ENCODE measurements around the gene AGBL5. TPM values are rescaled to one million over a fixed set of nuclear protein-coding genes. Genes with fewer than 3 reads are reported as not detected.

Gene AGBL5
- total RNA-seq, 2 donors from 2014 or later = 56.9 to 76.1 TPM

DNA sequence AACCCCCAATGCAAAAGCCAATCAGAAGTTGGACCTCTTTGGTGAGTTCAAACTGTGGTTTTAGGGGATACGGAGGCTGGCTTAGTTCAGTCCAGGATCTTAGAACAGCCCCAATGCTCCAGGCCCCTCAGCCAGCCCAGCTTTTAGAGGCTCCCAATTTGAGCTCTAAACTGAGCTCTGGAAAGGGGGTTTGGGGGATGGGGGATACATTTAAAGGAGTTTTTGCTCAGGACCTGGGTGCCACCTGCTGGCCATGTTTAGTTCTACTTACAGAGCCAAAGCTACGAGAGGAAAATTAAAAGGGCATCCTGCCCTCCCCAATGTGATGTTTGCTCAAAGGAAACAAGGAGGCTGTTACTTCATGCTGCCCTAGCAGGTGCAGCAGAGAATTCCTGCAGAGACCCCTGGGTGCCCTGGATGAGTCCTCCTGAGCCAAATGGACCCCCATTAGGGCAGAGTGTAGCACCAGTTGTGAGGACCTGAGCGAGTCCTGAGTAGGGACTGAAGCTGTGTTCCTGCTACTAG lies 34.6 kb upstream of the AGBL5 start:
- no peak overlapping the region for H3K4me3 Mint-ChIP-seq
- H3K36me3 Mint-ChIP-seq (ENCODE audit: low read depth) = peaks cover 13% of the 10 kb centered on the region
- peaks cover 4% of the 10 kb centered on the region for H3K4me1 Mint-ChIP-seq
- H3K9me3 ChIP-seq (ENCODE audit: control insufficient read depth, low read length) = no peaks in the 10 kb centered on the region
- no peaks in the 10 kb centered on the region for H3K27me3 ChIP-seq (ENCODE audit: control insufficient read depth, insufficient read depth, low read length, poor library complexity, severe bottlenecking)
- no peaks in the 10 kb centered on the region for H3K36me3 ChIP-seq (ENCODE audit: control insufficient read depth, insufficient read depth, low read length)
- peaks cover 2% of the 10 kb centered on the region for H3K27me3 Mint-ChIP-seq (ENCODE audit: insufficient read depth)
- no peak overlapping the region for H3K9ac ChIP-seq (ENCODE audit: extremely low read depth, low read length, poor library complexity, severe bottlenecking)
- peaks cover 3% of the 10 kb centered on the region for H3K9me3 Mint-ChIP-seq
- TF ChIP-seq, protein P1, sequence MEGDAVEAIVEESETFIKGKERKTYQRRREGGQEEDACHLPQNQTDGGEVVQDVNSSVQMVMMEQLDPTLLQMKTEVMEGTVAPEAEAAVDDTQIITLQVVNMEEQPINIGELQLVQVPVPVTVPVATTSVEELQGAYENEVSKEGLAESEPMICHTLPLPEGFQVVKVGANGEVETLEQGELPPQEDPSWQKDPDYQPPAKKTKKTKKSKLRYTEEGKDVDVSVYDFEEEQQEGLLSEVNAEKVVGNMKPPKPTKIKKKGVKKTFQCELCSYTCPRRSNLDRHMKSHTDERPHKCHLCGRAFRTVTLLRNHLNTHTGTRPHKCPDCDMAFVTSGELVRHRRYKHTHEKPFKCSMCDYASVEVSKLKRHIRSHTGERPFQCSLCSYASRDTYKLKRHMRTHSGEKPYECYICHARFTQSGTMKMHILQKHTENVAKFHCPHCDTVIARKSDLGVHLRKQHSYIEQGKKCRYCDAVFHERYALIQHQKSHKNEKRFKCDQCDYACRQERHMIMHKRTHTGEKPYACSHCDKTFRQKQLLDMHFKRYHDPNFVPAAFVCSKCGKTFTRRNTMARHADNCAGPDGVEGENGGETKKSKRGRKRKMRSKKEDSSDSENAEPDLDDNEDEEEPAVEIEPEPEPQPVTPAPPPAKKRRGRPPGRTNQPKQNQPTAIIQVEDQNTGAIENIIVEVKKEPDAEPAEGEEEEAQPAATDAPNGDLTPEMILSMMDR (conservative IDR thresholded peaks at IDR 0.05) = peak; percentile 90
- WGBS, 2 experiments (ENCODE audit: insufficient coverage in 1 of 2, insufficient read length in 1 of 2) = 25 to 68% methylated on average over 1 to 3 of the region's 3 CpGs
- peaks cover 3% of the 10 kb centered on the region for H3K4me1 ChIP-seq (ENCODE audit: control insufficient read depth, insufficient read depth, low read length)
- no peak overlapping the region for H3K27ac Mint-ChIP-seq
- H3K4me3 ChIP-seq (ENCODE audit: low read length) = no peak overlapping the region
- DNase-seq = peak; percentile 90
- H3K27ac ChIP-seq (ENCODE audit: low read depth, low read length) = no peak overlapping the region

DNA sequence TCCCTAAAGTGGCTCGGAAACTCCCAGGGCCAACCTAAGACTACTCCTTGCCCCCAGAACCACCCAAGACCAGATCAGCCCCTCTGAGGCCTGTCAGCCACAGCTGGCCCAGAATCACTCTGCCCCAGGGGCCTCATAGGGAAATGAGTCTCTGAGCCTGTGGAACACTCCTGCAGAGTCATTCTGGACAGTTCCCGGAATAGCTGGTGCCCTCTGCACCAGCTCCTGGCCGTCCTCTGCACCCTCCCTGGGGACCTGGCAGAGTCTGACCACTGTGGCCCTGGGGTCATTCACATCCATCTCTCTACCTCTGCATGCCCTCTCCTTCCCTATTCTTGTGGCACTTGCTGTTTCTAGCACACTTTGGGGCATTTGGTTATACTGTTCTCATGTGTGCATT lies 33.3 kb upstream of the AGBL5 start:
- Mint-ChIP-seq H3K36me3 (ENCODE audit: low read depth) (peaks cover 13% of the 10 kb centered on the region), H3K27me3 (ENCODE audit: insufficient read depth) (no peaks in the 10 kb centered on the region), H3K27ac (no peak overlapping the region), H3K9me3 (peaks cover 3% of the 10 kb centered on the region), H3K4me3 (no peak overlapping the region), H3K4me1 (peaks cover 4% of the 10 kb centered on the region)
- Histone ChIP-seq H3K4me3 (ENCODE audit: low read length) (no peak overlapping the region), H3K27me3 (ENCODE audit: control insufficient read depth, insufficient read depth, low read length, poor library complexity, severe bottlenecking) (no peaks in the 10 kb centered on the region), H3K9me3 (ENCODE audit: control insufficient read depth, low read length) (no peaks in the 10 kb centered on the region), H3K27ac (ENCODE audit: low read depth, low read length) (no peak overlapping the region), H3K36me3 (ENCODE audit: control insufficient read depth, insufficient read depth, low read length) (peaks cover 4% of the 10 kb centered on the region), H3K9ac (ENCODE audit: extremely low read depth, low read length, poor library complexity, severe bottlenecking) (no peak overlapping the region), H3K4me1 (ENCODE audit: control insufficient read depth, insufficient read depth, low read length) (peaks cover 3% of the 10 kb centered on the region)
- no peak for DNase-seq
- 89% methylated on average over 3 of the region's 3 CpGs; no CpG with 5 or more reads in 1 of the 2 experiments for WGBS, 2 experiments (ENCODE audit: insufficient coverage in 1 of 2, insufficient read length in 1 of 2)
- TF ChIP-seq, protein P1 (conservative IDR thresholded peaks at IDR 0.05) = no peak

DNA sequence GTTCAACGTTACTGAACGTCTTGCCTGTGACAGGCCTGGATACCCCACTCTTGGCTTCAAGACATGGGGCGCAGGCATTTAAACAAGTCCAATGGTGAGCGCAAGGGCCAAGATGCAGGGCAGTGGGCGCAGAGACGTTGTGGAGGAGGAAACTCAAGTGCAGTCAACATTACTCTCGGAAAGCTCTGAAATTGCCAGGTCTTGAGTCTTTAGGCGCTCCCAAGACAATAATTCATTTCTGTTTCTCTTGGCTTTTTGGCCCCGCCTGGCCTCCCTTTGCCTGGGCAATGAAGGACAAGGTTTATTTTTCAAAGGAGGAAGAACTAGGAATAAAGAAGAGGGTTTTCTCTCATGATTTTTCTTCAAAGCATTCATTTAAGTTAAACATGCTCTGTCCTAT lies 32.0 kb upstream of the AGBL5 start:
- H3K4me1 Mint-ChIP-seq = peaks cover 4% of the 10 kb centered on the region
- TF ChIP-seq, protein P1 (conservative IDR thresholded peaks at IDR 0.05) = no peak
- no peak overlapping the region for H3K27ac Mint-ChIP-seq
- H3K9me3 ChIP-seq (ENCODE audit: control insufficient read depth, low read length) = no peaks in the 10 kb centered on the region
- WGBS, 2 experiments (ENCODE audit: insufficient coverage in 1 of 2, insufficient read length in 1 of 2) = 93 to 96% methylated on average over 8 to 9 of the region's 9 CpGs
- H3K4me1 ChIP-seq (ENCODE audit: control insufficient read depth, insufficient read depth, low read length) = peaks cover 3% of the 10 kb centered on the region
- DNase-seq = no peak
- H3K9me3 Mint-ChIP-seq = no peaks in the 10 kb centered on the region
- peaks cover 8% of the 10 kb centered on the region for H3K36me3 ChIP-seq (ENCODE audit: control insufficient read depth, insufficient read depth, low read length)
- H3K4me3 Mint-ChIP-seq = no peak overlapping the region
- H3K27me3 Mint-ChIP-seq (ENCODE audit: insufficient read depth) = no peaks in the 10 kb centered on the region
- H3K4me3 ChIP-seq (ENCODE audit: low read length) = no peak overlapping the region
- peaks cover 6% of the 10 kb centered on the region for H3K36me3 Mint-ChIP-seq (ENCODE audit: low read depth)
- H3K9ac ChIP-seq (ENCODE audit: extremely low read depth, low read length, poor library complexity, severe bottlenecking) = no peak overlapping the region
- no peaks in the 10 kb centered on the region for H3K27me3 ChIP-seq (ENCODE audit: control insufficient read depth, insufficient read depth, low read length, poor library complexity, severe bottlenecking)
- H3K27ac ChIP-seq (ENCODE audit: low read depth, low read length) = no peak overlapping the region

Data from endodermal cell (in vitro differentiated cells).